ENCODE measurements around the gene RASGRF1.

RASGRF1 gene

GRCh38 chr15:78990278-78990677 lies 100.3 kb downstream of the RASGRF1 start:
- Histone ChIP-seq H3K4me3 (IDR thresholded peaks at IDR 0.05; ENCODE audit: insufficient read depth, low read depth, low read length) (no peak overlapping the region), H3K4me2 (no peak overlapping the region), H3K36me3 (ENCODE audit: insufficient read depth) (no peaks in the 10 kb centered on the region), H3K9ac (no peak overlapping the region), H4K20me1 (ENCODE audit: insufficient read depth) (no peaks in the 10 kb centered on the region), H3K27ac (no peak overlapping the region), H3K4me1 (ENCODE audit: low read depth, poor library complexity, severe bottlenecking) (no peaks in the 10 kb centered on the region), H3K79me2 (ENCODE audit: insufficient read depth, low read depth) (no peaks in the 10 kb centered on the region), H3K27me3 (ENCODE audit: insufficient read depth, low read depth) (no peaks in the 10 kb centered on the region), H2AFZ (ENCODE audit: low read depth) (no peak overlapping the region)
- TF ChIP-seq, protein P1, sequence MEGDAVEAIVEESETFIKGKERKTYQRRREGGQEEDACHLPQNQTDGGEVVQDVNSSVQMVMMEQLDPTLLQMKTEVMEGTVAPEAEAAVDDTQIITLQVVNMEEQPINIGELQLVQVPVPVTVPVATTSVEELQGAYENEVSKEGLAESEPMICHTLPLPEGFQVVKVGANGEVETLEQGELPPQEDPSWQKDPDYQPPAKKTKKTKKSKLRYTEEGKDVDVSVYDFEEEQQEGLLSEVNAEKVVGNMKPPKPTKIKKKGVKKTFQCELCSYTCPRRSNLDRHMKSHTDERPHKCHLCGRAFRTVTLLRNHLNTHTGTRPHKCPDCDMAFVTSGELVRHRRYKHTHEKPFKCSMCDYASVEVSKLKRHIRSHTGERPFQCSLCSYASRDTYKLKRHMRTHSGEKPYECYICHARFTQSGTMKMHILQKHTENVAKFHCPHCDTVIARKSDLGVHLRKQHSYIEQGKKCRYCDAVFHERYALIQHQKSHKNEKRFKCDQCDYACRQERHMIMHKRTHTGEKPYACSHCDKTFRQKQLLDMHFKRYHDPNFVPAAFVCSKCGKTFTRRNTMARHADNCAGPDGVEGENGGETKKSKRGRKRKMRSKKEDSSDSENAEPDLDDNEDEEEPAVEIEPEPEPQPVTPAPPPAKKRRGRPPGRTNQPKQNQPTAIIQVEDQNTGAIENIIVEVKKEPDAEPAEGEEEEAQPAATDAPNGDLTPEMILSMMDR (conservative IDR thresholded peaks at IDR 0.05; ENCODE audit: low read depth, low read length): no peak

DNA sequence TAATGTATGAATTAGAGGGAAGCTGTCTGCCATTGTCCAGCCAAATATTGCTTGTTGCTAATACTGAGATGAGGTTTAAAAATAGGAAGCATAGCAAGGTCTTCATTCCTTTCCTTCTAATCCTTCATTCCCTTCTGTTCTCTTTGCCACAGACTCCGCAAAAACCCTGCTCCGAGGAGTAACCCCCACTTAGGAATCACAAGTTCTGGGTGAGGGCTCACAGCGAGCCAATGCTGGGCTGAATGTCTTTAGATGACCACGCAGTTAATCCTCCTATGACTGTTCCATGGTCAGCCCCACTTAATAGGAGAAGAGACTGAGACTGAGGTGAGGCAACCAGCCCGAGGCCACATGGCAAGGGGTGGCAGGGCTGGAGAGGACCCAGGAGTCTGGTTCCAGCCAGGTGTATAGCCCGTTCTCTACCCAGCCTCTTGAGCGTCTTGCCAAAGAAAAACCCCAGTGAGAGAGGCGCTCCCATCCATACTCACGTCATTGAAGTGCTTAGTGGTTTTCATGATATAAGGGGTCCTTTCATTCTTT lies 100.8 kb downstream of the RASGRF1 start:
- H3K4me3 ChIP-seq (IDR thresholded peaks at IDR 0.05; ENCODE audit: insufficient read depth, low read depth, low read length): no peak overlapping the region
- no peaks in the 10 kb centered on the region for H3K4me1 ChIP-seq (ENCODE audit: low read depth, poor library complexity, severe bottlenecking)
- H3K27me3 ChIP-seq (ENCODE audit: insufficient read depth, low read depth): no peaks in the 10 kb centered on the region
- no peak overlapping the region for H3K4me2 ChIP-seq
- H2AFZ ChIP-seq (ENCODE audit: low read depth): no peak overlapping the region
- TF ChIP-seq, protein P1 (conservative IDR thresholded peaks at IDR 0.05; ENCODE audit: low read depth, low read length): no peak
- H3K79me2 ChIP-seq (ENCODE audit: insufficient read depth, low read depth): no peaks in the 10 kb centered on the region
- H3K9ac ChIP-seq: no peak overlapping the region
- H4K20me1 ChIP-seq (ENCODE audit: insufficient read depth): no peaks in the 10 kb centered on the region
- H3K27ac ChIP-seq: no peak overlapping the region
- no peaks in the 10 kb centered on the region for H3K36me3 ChIP-seq (ENCODE audit: insufficient read depth)

GRCh38 chr15:78988361-78988911 lies 102.1 kb downstream of the RASGRF1 start:
- H3K9ac ChIP-seq: no peak overlapping the region
- H3K4me3 ChIP-seq (IDR thresholded peaks at IDR 0.05; ENCODE audit: insufficient read depth, low read depth, low read length): no peak overlapping the region
- no peak overlapping the region for H2AFZ ChIP-seq (ENCODE audit: low read depth)
- H4K20me1 ChIP-seq (ENCODE audit: insufficient read depth): no peaks in the 10 kb centered on the region
- no peaks in the 10 kb centered on the region for H3K79me2 ChIP-seq (ENCODE audit: insufficient read depth, low read depth)
- no peak overlapping the region for H3K4me2 ChIP-seq
- H3K27me3 ChIP-seq (ENCODE audit: insufficient read depth, low read depth): no peaks in the 10 kb centered on the region
- no peak overlapping the region for H3K27ac ChIP-seq
- TF ChIP-seq, protein P1 (conservative IDR thresholded peaks at IDR 0.05; ENCODE audit: low read depth, low read length): no peak
- no peaks in the 10 kb centered on the region for H3K4me1 ChIP-seq (ENCODE audit: low read depth, poor library complexity, severe bottlenecking)
- H3K36me3 ChIP-seq (ENCODE audit: insufficient read depth): no peaks in the 10 kb centered on the region

DNA sequence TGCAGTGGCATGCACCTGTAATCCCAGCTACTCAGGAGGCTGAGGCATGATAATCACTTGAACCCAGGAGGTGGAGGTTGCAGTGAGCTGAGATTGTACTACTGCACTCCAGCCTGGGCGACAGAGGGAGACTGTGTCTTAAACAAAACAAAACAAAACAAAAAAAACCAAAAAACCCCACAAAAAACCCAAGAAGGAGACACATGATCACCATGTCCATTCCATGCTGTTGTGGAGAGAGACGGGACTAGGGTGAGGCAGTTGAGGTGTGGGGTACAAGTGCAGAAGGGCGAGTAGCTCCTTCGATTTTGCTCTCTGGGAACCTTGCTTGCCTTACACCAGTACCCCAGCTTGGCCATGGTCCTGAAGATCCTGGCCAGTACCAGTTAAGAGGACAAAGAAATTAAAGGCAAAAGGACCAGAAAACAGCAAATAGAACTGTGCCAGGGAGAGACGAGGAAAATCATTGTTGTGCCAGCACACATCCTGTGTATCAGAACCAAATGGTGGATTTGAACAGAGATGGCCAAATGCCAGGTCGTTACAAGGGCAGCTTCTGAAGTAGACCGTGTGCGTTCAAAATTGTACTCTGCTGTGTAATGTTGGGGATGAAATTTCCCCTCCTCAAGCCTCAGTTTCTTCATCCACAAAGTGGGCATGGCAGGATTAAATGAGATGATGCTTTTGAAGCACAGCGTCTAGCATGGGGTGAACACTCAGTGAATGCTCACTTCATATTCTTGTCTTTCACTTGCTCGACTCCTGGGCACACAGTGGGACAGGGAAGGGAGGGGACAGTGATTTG lies 102.8 kb downstream of the RASGRF1 start:
- H3K4me2 ChIP-seq: no peak overlapping the region
- H3K27me3 ChIP-seq (ENCODE audit: insufficient read depth, low read depth): no peaks in the 10 kb centered on the region
- no peaks in the 10 kb centered on the region for H4K20me1 ChIP-seq (ENCODE audit: insufficient read depth)
- no peak overlapping the region for H3K27ac ChIP-seq
- H3K4me1 ChIP-seq (ENCODE audit: low read depth, poor library complexity, severe bottlenecking): no peaks in the 10 kb centered on the region
- no peaks in the 10 kb centered on the region for H3K79me2 ChIP-seq (ENCODE audit: insufficient read depth, low read depth)
- H3K36me3 ChIP-seq (ENCODE audit: insufficient read depth): no peaks in the 10 kb centered on the region
- no peak overlapping the region for H2AFZ ChIP-seq (ENCODE audit: low read depth)
- H3K4me3 ChIP-seq (IDR thresholded peaks at IDR 0.05; ENCODE audit: insufficient read depth, low read depth, low read length): no peak overlapping the region
- TF ChIP-seq, protein P1 (conservative IDR thresholded peaks at IDR 0.05; ENCODE audit: low read depth, low read length): no peak
- no peak overlapping the region for H3K9ac ChIP-seq
